Activated naive CD4-positive, alpha-beta T cell treated with anti-CD3 and anti-CD28 coated beads, Interleukin-2, amount 10 ng/mL, durations not matched to agents 7 days and 5 days (primary cell): Measurements from ENCODE around the gene PDE4B.
"Not testable (repeated sequence)": the region's sequence is repeated elsewhere in the genome, so short reads cannot be mapped to it uniquely, and the experiment has no call there.

Experiments
- CTCF ChIA-PET: fragments of 350-600 bp; sonication (Branson Sonifier 250); formaldehyde crosslinking; loops from one replicate; lab custom pipeline; 2021; ENCODE audit warnings: antibody characterized with exemption; lab: Charles Lee
- DNase-seq: peaks from one replicate; pipeline ENCODE4 v3.0.0-alpha.2; 2020
- H3K27ac Mint-ChIP-seq: one replicate; pipeline ENCODE4 v1.8.0; 2021; ENCODE audit warnings: mild to moderate bottlenecking, moderate library complexity, mixed read lengths
- H3K27me3 Mint-ChIP-seq: one replicate; pipeline ENCODE4 v1.8.0; 2021; ENCODE audit warnings: mild to moderate bottlenecking, mixed read lengths
- H3K36me3 Mint-ChIP-seq: one replicate; pipeline ENCODE4 v1.8.0; 2021; ENCODE audit warnings: mixed read lengths
- H3K4me1 Mint-ChIP-seq: one replicate; pipeline ENCODE4 v1.8.0; 2021; ENCODE audit warnings: mixed read lengths
- H3K4me3 Mint-ChIP-seq: one replicate; pipeline ENCODE4 v1.8.0; 2021; ENCODE audit warnings: mild to moderate bottlenecking, moderate library complexity, mixed read lengths
- H3K9me3 Mint-ChIP-seq: one replicate; pipeline ENCODE4 v1.8.0; 2021; ENCODE audit warnings: mixed read lengths

The PDE4B gene

DNA sequence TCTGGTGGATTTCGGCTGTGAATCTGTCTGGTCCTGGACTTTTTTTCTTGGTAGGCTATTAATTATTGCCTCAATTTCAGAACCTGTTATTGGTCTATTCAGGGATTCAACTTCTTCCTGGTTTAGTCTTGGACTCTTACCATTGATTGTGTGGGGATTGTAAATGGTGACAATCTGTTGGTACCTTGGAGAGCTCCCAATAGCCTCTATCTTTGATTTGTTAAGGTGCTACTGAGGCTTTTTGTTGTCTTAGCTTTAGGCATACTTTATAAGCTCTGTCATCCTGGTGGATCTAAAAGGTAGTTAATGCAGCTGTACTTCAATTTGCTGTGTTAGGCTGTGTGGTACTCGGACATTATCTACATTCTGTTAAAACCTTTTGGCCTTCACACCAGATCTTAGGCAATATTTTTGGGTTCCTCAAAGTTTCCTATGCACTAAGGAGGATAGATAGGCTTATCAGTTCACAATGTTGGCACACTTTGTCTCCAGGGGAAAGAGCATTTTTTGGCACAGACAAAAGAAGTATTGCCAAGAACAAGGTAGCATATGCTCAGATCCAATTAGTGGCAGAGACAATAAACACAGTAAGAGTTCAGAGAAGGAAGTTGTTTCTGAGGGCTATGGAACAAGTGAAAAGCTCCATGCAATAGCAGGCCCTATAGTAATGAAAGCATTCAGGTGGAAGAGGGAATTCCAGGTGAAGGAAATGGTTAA is 230.4 kb downstream of the PDE4B start:
- Mint-ChIP-seq H3K9me3 (peaks cover 5% of the 10 kb centered on the region), H3K36me3 (no peaks in the 10 kb centered on the region), H3K27ac (no peak overlapping the region), H3K27me3 (peaks cover 4% of the 10 kb centered on the region), H3K4me3 (no peak overlapping the region), H3K4me1 (no peaks in the 10 kb centered on the region)
- CTCF ChIA-PET, result no interaction called here
- no peak for DNase-seq

DNA sequence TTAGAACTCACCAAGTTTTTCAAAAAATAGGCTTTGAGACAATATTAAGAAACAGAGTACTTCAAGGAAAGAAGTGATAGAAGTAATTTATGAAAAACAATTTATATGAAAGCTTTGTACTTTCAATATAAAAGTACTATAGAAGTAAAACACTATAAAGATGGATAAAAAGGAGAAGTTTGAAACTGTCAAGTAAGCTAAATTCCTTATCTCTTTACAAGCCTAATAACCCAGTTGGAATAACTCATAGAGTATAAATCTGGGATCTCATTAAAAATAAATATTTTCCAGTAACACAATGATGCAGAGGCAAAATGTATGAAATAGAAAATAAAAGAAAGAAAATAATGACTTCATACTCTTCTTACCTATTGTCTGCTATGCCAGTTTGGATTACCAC is 232.5 kb downstream of the PDE4B start:
- CTCF ChIA-PET, result interaction anchor here (0.6 to 0.8 kb wide), 2 partner anchors 66 to 217 kb away, joined by 3 read pairs; no protein-coding TSS in a partner anchor
- H3K36me3 Mint-ChIP-seq, result no peaks in the 10 kb centered on the region

DNA sequence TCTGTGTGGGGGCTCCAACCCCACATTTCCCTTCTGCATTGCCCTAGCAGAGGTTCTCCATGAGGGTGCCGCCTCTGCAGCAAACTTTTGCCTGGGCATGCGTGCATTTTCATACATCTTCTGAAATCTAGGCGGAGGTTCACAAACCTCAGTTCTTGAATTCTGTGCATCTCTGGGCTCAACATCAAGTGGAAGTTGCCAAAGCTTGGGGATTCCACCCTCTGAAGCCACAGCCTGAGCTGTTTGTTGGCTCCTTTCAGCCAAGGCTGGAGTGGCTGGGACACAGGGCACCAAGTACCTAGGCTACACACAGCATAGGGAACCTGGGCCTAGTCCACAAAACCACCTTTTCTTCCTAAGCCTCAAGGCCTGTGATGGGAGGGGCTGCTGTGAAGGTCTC is 235.3 kb downstream of the PDE4B start:
- DNase-seq, result no peak
- CTCF ChIA-PET, result no interaction called here
- no peaks in the 10 kb centered on the region for H3K4me1 Mint-ChIP-seq
- no peak overlapping the region for H3K27ac Mint-ChIP-seq
- no peaks in the 10 kb centered on the region for H3K36me3 Mint-ChIP-seq
- H3K4me3 Mint-ChIP-seq, result no peak overlapping the region
- peaks cover 5% of the 10 kb centered on the region for H3K27me3 Mint-ChIP-seq
- H3K9me3 Mint-ChIP-seq, result peaks cover 5% of the 10 kb centered on the region

More for the DNA sequence above, 232.5 kb downstream of the PDE4B start:
- H3K9me3 Mint-ChIP-seq, result peaks cover 10% of the 10 kb centered on the region
- H3K4me1 Mint-ChIP-seq, result no peaks in the 10 kb centered on the region
- H3K27me3 Mint-ChIP-seq, result peaks cover 5% of the 10 kb centered on the region
- no peak for DNase-seq
- no peak overlapping the region for H3K4me3 Mint-ChIP-seq
- H3K27ac Mint-ChIP-seq, result no peak overlapping the region

DNA sequence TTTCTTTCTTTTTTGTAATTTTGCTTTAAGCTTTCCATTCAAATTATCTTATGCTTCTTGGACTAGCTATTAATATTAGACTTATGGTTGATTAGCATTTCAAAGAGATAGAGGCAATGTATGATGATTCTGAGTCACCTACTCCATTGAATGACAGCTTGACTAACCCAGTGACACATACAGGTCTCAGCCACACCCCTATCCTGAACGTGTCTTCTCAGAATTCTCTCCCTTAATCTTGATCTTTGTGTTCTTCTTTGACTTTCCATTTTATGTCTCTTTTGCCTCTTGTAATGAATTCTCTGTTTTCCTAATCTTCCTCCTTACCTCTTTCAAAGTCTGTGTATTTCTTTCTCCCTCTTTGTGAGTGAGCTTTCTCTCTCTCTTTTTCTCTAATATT is 241.1 kb downstream of the PDE4B start:
- Mint-ChIP-seq H3K4me3 (no peak overlapping the region), H3K9me3 (peaks cover 5% of the 10 kb centered on the region), H3K27me3 (no peaks in the 10 kb centered on the region), H3K36me3 (no peaks in the 10 kb centered on the region), H3K27ac (no peak overlapping the region), H3K4me1 (no peaks in the 10 kb centered on the region)
- CTCF ChIA-PET, result no interaction called here
- DNase-seq, result no peak

DNA sequence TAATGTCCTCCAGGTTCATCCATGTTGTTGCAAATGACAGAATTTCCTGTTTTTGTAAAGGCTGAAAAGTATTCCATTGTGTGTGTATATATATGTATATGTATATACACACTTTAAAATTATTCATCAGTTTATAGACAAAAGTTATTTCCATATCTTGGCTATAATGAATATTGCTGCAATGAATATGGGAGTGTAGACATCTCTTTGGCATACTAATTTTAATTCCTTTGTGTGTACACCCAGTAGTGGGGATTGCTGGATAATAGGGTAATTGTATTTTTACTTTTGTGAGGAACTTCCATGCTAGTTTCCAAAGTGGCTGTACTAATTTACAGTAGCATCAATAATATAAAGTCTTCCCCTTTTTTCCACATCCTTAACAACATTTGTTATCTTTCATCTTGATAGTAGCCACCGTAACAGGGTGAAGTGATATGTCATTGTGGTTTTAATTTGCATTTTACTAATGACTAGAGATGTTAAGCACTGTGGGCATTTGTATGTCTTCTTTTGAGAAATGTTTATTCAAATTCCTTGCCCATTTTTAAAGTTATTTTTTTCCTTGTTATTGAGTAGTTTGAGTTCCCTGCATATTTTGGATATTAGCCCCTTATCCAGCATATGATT is 243.0 kb downstream of the PDE4B start:
- CTCF ChIA-PET, result no interaction called here
- Mint-ChIP-seq H3K36me3 (no peaks in the 10 kb centered on the region), H3K9me3 (no peaks in the 10 kb centered on the region), H3K27ac (no peak overlapping the region), H3K27me3 (no peaks in the 10 kb centered on the region), H3K4me1 (no peaks in the 10 kb centered on the region), H3K4me3 (no peak overlapping the region)
- no peak for DNase-seq

DNA sequence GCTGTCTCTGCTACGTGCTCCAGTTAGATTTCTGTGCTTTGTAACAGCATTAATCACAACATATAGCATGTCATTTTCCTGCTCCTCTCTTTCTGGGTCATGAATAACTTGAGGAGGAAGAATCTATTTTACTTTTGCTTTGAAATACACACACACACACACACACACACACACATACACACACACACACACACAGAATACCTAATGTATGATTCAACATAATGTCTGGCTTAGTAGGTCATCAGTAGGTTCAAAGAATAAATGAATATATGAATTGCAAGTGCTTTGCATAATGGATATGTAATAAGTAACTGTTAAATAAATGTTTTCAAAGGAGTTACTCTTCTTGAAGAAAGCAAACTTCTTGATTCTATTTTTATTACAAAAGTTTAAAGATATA is 249.0 kb downstream of the PDE4B start:
- no peaks in the 10 kb centered on the region for H3K27me3 Mint-ChIP-seq
- no peaks in the 10 kb centered on the region for H3K36me3 Mint-ChIP-seq
- H3K27ac Mint-ChIP-seq, result no peak overlapping the region
- no peaks in the 10 kb centered on the region for H3K9me3 Mint-ChIP-seq
- H3K4me3 Mint-ChIP-seq, result no peak overlapping the region
- CTCF ChIA-PET, result no interaction called here
- no peaks in the 10 kb centered on the region for H3K4me1 Mint-ChIP-seq
- DNase-seq, result no peak

DNA sequence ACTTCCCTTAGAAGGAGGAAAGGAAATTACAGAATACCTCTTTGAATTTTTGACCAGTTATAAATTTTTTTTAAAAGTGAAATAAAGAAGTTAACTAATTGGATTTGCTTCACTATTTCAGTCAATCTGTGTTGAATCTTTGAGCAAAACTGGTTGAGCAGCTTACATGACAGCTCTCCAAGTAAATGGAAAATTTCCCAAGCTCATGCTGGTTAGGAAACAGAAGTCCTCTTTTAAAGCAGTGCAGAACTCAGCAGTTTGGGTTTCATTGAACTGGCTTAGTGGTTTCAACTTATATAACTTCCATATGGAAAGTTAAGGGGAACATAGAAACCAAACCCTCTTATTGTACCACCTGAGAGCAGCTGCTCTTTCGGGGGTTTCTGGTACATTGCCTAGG is 250.5 kb downstream of the PDE4B start:
- no peaks in the 10 kb centered on the region for H3K9me3 Mint-ChIP-seq

DNA sequence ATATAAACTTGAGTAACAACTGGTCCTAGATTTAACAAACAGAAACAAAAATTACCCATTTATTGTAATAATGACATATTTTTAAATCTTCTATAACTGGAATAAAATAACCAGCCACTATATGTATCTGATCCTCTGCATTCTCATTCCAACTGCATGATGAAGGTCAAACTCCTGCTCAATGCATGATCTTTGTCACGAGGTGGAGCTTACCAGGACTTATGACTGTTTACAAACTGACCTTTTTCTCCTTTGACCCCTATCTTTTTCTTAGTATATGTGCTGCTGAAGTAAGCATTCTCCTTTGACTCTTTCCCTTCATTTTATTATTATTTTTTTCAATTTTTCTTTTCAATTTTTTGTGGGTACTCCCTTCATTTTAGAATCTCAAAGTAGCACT is 252.2 kb downstream of the PDE4B start:
- no peak overlapping the region for H3K4me3 Mint-ChIP-seq
- no peak overlapping the region for H3K27ac Mint-ChIP-seq
- H3K4me1 Mint-ChIP-seq, result no peaks in the 10 kb centered on the region
- no peaks in the 10 kb centered on the region for H3K36me3 Mint-ChIP-seq
- DNase-seq, result no peak
- no peaks in the 10 kb centered on the region for H3K27me3 Mint-ChIP-seq
- no peaks in the 10 kb centered on the region for H3K9me3 Mint-ChIP-seq
- CTCF ChIA-PET, result no interaction called here

More for the DNA sequence above, 250.5 kb downstream of the PDE4B start:
- no peaks in the 10 kb centered on the region for H3K36me3 Mint-ChIP-seq
- no peak overlapping the region for H3K4me3 Mint-ChIP-seq
- H3K27ac Mint-ChIP-seq, result no peak overlapping the region
- CTCF ChIA-PET, result interaction anchor here (1.3 kb wide), 1 partner anchor 200 kb away, joined by 3 read pairs; no protein-coding TSS in a partner anchor
- H3K4me1 Mint-ChIP-seq, result no peaks in the 10 kb centered on the region
- no peaks in the 10 kb centered on the region for H3K27me3 Mint-ChIP-seq
- no peak for DNase-seq

DNA sequence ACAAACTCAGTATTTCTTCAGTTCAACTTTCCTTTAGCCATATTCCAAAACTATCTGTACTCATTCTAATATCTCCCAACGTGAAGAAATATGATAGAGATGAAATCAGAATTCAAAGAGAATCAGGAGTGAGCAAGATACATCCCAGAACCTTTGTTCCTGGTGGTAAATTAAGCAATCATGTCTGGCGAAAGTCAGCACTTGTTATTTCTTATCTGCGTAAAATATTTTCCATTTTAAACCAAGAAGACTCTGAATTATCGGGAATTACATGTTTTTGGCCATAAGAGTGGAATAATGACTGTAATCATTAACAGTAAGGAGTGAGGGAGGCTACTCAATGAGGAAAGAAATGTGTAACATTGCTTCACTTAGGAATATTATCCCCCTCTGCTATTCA is 253.7 kb downstream of the PDE4B start:
- Mint-ChIP-seq H3K9me3 (no peaks in the 10 kb centered on the region), H3K4me1 (no peaks in the 10 kb centered on the region), H3K4me3 (no peak overlapping the region), H3K36me3 (no peaks in the 10 kb centered on the region), H3K27me3 (peaks cover 3% of the 10 kb centered on the region), H3K27ac (no peak overlapping the region)
- no peak for DNase-seq
- CTCF ChIA-PET, result no interaction called here

DNA sequence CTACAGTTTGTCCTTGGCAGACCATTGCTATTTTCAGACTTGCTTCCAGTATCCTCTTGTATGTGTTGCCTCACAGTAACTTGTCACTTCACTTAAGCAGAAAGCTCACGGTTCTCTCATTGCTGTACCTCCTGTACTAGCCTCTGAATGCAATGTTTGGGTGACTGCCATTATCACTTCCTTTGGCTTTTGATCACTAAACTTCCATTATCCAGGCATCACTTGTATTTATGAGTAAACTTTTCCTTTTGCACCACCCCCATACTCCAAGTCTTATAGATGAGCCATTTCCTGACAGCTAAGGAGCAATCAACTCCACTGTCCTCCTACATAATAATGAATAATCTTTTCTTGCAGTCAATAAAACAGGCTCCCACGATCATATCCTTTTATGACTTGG is 255.3 kb downstream of the PDE4B start:
- H3K36me3 Mint-ChIP-seq, result no peaks in the 10 kb centered on the region
- CTCF ChIA-PET, result no interaction called here
- H3K4me3 Mint-ChIP-seq, result no peak overlapping the region
- DNase-seq, result no peak
- H3K9me3 Mint-ChIP-seq, result no peaks in the 10 kb centered on the region
- no peak overlapping the region for H3K27ac Mint-ChIP-seq
- H3K4me1 Mint-ChIP-seq, result no peaks in the 10 kb centered on the region
- peaks cover 3% of the 10 kb centered on the region for H3K27me3 Mint-ChIP-seq

DNA sequence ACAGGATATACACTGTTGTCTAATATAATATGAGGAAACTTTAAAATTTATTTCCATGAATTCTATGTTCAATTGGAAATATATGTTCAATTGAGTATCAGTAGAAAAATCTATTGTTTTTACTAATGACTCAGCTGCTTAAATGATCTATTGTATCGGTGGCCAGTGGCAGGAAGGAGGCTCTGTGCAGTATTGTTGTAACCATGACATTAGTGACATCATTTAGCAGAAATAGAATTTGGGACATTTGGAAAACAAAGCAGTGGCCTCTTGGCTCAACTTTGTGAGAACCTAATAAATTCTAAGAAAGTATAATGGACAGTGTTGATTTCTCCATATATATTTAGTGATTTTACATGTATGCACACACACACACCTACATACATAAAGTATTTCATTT is 257.4 kb downstream of the PDE4B start:
- CTCF ChIA-PET, result no interaction called here
- H3K9me3 Mint-ChIP-seq, result no peaks in the 10 kb centered on the region
- H3K27ac Mint-ChIP-seq, result no peak overlapping the region
- H3K27me3 Mint-ChIP-seq, result peaks cover 3% of the 10 kb centered on the region
- no peak for DNase-seq
- no peaks in the 10 kb centered on the region for H3K4me1 Mint-ChIP-seq
- no peaks in the 10 kb centered on the region for H3K36me3 Mint-ChIP-seq
- no peak overlapping the region for H3K4me3 Mint-ChIP-seq

DNA sequence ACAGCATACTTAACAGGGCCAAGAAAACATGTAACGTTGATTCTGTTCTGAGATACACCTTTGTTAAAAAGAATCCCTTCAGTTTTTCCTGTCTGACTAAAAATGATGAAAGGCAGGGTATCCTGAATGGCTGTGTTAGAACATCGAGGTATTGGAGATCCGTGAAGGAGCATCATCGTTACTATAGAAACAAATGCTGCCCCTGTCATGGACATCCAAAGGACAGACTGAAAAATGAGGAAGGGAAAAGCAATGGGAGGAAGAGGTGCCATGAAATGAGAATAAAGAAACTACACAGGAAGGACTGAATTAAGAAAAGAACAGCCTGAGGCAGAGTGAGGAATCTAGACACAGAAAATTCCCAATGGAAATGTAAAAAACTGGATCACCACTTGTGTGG is 257.9 kb downstream of the PDE4B start:
- Mint-ChIP-seq H3K4me3 (no peak overlapping the region), H3K36me3 (no peaks in the 10 kb centered on the region), H3K9me3 (no peaks in the 10 kb centered on the region), H3K27me3 (peaks cover 3% of the 10 kb centered on the region), H3K27ac (no peak overlapping the region), H3K4me1 (no peaks in the 10 kb centered on the region)
- CTCF ChIA-PET, result no interaction called here
- no peak for DNase-seq

DNA sequence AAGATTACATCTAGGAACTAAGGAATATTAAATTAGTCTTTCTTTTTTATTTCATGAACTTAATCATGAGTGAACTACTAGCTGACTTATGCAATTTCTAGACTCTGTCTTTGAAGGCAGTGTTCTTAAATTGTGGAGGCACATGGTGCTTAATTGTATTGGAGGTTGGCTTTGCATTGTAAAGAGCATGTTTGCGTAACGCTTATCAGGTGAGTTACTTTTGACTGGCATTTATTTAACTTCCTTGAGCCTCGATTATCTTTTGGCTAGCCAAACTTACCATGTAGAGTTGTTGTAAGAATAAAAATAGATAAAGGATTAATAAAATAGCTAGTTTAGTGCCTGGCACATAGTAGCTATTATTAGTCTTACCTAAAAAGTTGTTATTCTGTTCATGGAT is 262.4 kb downstream of the PDE4B start:
- Mint-ChIP-seq H3K4me1 (no peaks in the 10 kb centered on the region), H3K4me3 (no peak overlapping the region), H3K27me3 (peaks cover 12% of the 10 kb centered on the region), H3K36me3 (no peaks in the 10 kb centered on the region), H3K9me3 (no peaks in the 10 kb centered on the region), H3K27ac (no peak overlapping the region)
- CTCF ChIA-PET, result no interaction called here
- no peak for DNase-seq

DNA sequence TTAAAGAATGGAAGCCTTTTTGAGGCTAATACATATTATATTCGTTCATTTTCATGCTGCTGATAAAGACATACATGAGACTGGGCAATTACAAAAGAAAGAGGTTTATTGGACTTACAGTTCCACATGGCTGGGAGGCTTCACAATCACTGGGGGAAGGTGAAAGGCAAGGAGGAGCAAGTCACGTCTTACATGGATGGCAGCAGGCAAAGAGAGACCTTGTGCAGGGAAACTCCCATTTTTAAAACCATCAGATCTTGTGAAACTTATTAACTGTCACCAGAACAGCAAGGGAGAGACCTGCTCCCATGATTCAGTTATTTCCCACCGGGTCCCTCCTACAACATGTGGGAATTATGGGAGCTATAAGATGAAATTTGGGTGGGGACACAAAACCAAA is 264.8 kb downstream of the PDE4B start:
- H3K27ac Mint-ChIP-seq, H3K4me3 Mint-ChIP-seq, H3K27me3 Mint-ChIP-seq, DNase-seq, H3K9me3 Mint-ChIP-seq, H3K36me3 Mint-ChIP-seq, H3K4me1 Mint-ChIP-seq, CTCF ChIA-PET: not testable (repeated sequence)

DNA sequence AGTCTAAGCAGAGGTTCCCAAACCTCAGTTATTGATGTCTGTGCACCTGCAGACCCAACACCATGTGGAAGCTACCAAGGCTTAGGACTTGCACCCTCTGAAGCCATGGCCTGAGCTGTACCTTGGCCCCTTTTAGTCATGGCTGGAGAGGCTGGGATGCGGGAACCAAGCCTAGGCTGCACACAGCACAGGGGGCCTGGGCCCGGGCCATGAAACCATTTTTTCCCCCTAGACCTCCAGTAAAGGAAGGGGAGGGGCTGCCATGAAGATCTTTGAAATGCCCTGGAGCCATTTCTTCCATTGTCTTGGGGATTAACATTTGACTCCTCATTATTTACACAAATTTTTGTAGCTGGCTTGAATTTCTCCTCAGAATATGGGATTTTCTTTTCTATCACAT is 265.9 kb downstream of the PDE4B start:
- Mint-ChIP-seq H3K4me3 (no peak overlapping the region), H3K9me3 (no peaks in the 10 kb centered on the region), H3K27ac (no peak overlapping the region), H3K36me3 (no peaks in the 10 kb centered on the region), H3K27me3 (peaks cover 9% of the 10 kb centered on the region), H3K4me1 (no peaks in the 10 kb centered on the region)
- no peak for DNase-seq
- CTCF ChIA-PET, result no interaction called here
